Esophagus muscularis mucosa (tissue), 3 donors: Measurements from ENCODE around the gene KLHL29.

Source experiments
- POLR2A ChIP-seq: fragments of 450-650 bp; IDR thresholded peaks from one replicate; pipeline ENCODE4 v1.6.1; 2017; ENCODE audit warnings: antibody characterized with exemption, moderate library complexity, mild to moderate bottlenecking, low read depth
- TF ChIP-seq, protein P1 (sequence below), 3 experiments: fragments of 200-600 bp in 2 of 3; fragments of 450-650 bp in 1 of 3; sonication (generic) in 2 of 3; IDR thresholded peaks; one replicate each; pipeline ENCODE4 v1.5.1; 2017 to 2019; ENCODE audit warnings: antibody characterized with exemption in 3 of 3, mild to moderate bottlenecking in 2 of 3, moderate library complexity in 1 of 3

DNA sequence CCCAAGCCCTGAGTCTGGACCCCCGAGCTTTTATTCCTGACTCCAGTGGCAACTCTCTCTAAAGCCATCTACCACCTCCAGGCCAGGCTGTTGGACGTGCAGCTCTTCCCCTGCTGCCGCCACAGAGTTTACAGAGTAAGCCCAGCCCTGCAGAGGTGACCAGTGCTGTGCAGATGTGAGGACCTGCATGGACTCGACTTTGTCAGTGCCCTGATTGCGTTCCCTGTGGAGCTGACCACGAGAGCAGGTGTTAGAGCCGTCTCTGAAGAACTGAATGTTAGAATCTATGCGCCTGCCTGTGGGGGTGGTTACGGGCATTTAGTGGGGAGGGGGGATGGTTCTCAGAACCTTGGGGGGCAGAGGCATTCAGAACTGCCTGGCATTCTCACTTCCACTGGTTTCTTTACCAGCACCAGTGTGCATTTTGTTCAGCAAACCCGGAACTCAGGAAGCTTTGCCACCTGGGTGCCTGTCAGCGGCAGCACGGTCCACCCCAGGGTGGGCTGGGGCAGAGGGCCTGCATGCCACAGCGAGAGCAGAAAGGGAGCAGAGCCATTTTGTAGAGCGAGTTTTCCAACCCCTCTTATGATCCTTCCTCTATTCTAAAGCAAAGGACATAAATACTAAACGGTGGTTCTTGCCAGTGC, 137.9 kb downstream of the KLHL29 start:
- TF ChIP-seq POLR2A, result no peak
- TF ChIP-seq, protein P1, sequence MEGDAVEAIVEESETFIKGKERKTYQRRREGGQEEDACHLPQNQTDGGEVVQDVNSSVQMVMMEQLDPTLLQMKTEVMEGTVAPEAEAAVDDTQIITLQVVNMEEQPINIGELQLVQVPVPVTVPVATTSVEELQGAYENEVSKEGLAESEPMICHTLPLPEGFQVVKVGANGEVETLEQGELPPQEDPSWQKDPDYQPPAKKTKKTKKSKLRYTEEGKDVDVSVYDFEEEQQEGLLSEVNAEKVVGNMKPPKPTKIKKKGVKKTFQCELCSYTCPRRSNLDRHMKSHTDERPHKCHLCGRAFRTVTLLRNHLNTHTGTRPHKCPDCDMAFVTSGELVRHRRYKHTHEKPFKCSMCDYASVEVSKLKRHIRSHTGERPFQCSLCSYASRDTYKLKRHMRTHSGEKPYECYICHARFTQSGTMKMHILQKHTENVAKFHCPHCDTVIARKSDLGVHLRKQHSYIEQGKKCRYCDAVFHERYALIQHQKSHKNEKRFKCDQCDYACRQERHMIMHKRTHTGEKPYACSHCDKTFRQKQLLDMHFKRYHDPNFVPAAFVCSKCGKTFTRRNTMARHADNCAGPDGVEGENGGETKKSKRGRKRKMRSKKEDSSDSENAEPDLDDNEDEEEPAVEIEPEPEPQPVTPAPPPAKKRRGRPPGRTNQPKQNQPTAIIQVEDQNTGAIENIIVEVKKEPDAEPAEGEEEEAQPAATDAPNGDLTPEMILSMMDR (IDR thresholded peaks at IDR 0.05), result no peak
